ENCODE results near the gene HERC2.

HERC2 gene

DNA sequence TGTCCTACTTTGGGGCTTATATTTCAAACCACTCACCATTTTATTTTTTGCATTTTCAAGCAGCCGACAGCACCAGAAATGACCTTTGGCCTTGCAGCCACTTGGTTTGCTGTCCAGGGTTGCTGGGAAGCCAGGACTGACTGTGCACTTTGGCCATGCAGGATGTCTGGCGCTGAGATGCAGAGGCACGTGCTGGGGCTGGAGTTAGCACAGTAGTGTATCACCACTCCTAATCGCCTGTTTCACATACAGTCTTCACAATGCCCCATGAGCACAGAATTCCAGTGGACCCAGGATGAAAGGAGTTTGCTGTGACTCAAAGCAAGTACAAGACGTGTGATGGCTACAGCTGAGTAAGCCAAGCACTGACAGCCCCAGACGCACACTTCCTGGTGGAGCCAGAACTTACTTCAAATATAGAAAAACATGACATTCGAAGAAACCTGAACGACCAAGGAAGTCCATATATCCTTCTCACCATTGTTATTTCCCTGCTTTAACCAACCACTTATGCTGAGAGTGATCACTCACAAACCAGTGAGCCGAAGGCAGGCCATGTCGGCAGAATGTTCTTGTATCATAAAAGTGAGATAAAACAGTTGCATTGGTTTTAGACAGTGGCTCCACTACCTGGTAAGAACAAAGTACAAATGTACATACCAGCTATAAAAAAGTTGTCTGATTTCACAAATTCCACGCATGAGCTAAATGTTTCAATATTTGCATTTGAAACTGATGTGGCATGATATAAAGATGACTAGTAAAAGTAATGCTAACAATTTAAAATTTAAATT lies 238.9 kb downstream of the HERC2 start:
- no peak for TF ChIP-seq Cebpa-rat (IDR thresholded peaks at IDR 0.05)
- H3K4me2 ChIP-seq = peak overlapping the region; percentile 24; the same call in 1 of the 2 replicates
- H4K20me1 ChIP-seq = no peaks in the 10 kb centered on the region
- H3K4me3 ChIP-seq = no peak overlapping the region
- no peak overlapping the region for H3K27ac ChIP-seq
- H3K9ac ChIP-seq = no peak overlapping the region
- H3K9me3 ChIP-seq = peaks cover 7% of the 10 kb centered on the region; the same call in 1 of the 2 replicates
- H3K4me1 ChIP-seq = peaks cover 12% of the 10 kb centered on the region
- no peaks in the 10 kb centered on the region for H3K36me3 ChIP-seq
- no peaks in the 10 kb centered on the region for H3K27me3 ChIP-seq

DNA sequence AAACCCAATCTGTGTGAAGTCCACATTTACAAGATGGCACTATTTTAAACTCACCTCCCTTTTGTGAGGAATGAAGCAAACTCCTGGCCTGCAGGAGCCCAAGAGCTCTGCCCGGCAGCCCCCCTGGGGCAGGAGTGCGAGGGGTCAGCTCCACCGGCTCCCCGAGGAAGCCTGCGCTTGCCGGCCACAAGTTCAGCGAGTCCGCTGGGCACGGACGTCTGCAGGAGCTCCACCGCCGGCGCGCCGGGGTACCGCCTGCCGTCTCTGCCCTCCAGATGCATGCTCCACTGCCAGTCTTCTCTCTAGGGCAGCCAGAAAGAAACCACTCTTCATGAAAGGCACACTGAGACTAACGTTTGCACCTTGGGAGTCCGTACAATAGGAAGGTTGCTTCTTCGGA lies 240.4 kb downstream of the HERC2 start:
- no peak overlapping the region for H3K9ac ChIP-seq
- H3K4me3 ChIP-seq = no peak overlapping the region
- H3K9me3 ChIP-seq = peaks cover 7% of the 10 kb centered on the region; the same call in 1 of the 2 replicates
- no peak overlapping the region for H3K4me2 ChIP-seq
- no peaks in the 10 kb centered on the region for H3K27me3 ChIP-seq
- H3K4me1 ChIP-seq = peaks cover 7% of the 10 kb centered on the region
- H4K20me1 ChIP-seq = no peaks in the 10 kb centered on the region
- H3K36me3 ChIP-seq = no peaks in the 10 kb centered on the region
- no peak overlapping the region for H3K27ac ChIP-seq
- TF ChIP-seq Cebpa-rat (IDR thresholded peaks at IDR 0.05) = no peak

DNA sequence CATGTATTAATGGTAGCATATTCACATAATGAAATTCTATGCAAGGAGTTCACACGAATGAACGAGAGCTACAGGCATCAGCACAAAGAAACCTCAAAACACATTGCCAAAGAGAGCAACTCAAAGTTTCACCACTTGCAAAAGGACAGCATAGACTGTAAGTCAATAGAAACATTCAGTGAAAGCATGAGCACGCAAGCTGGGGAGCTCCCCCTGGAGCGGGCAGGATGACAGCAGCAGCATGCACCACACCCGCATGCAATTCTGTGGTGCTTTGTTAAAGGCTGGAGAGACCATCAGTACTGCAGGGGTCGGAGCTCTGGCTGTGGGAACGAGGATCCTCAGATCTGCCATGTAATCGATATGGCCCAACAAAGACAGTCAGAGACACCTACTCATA lies 241.6 kb downstream of the HERC2 start:
- no peak for TF ChIP-seq Cebpa-rat (IDR thresholded peaks at IDR 0.05)
- H3K4me2 ChIP-seq = no peak overlapping the region

DNA sequence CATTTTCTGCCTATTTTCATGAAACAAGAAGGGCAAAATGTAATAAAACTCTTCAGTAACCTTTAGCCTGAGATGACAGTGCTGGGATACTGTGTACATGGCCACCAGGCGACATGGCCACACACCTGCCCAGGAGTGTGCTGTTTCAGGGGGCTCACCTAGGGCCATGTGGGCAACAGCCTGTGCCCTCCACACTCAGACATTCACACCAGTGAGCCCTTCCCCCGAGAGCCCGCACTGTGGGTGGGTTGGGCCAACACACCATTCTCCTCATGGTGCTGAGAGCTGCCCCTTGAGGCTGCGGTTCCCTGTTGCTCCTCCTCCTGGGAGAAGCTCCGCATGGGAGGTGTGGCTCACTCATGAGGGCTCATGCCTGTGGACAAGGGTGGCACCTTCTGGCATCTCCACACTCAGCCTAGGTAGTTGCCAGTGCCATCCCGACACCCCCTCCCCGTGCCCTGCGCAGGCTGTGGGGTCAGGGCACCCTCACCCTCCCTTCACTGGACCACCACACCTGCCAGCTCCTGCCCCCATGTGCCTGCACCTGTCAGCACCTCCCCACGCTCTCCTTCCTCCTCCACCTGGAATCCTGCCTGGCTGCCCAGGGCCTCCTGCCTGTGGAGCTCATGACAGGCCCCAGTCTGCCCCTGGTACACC lies 242.5 kb downstream of the HERC2 start:
- H3K4me3 ChIP-seq = no peak overlapping the region
- no peaks in the 10 kb centered on the region for H3K27me3 ChIP-seq
- TF ChIP-seq Cebpa-rat (IDR thresholded peaks at IDR 0.05) = no peak
- peaks cover 7% of the 10 kb centered on the region for H3K4me1 ChIP-seq
- H3K9me3 ChIP-seq = peaks cover 7% of the 10 kb centered on the region; the same call in 1 of the 2 replicates
- no peak overlapping the region for H3K4me2 ChIP-seq
- H4K20me1 ChIP-seq = no peaks in the 10 kb centered on the region
- H3K27ac ChIP-seq = no peak overlapping the region
- H3K9ac ChIP-seq = no peak overlapping the region
- H3K36me3 ChIP-seq = no peaks in the 10 kb centered on the region

More for the DNA sequence above, 241.6 kb downstream of the HERC2 start:
- Histone ChIP-seq H3K27me3 (no peaks in the 10 kb centered on the region), H3K4me3 (no peak overlapping the region), H4K20me1 (no peaks in the 10 kb centered on the region), H3K9ac (no peak overlapping the region), H3K9me3 (peaks cover 7% of the 10 kb centered on the region; the same call in 1 of the 2 replicates), H3K27ac (no peak overlapping the region), H3K36me3 (no peaks in the 10 kb centered on the region), H3K4me1 (peaks cover 7% of the 10 kb centered on the region)

DNA sequence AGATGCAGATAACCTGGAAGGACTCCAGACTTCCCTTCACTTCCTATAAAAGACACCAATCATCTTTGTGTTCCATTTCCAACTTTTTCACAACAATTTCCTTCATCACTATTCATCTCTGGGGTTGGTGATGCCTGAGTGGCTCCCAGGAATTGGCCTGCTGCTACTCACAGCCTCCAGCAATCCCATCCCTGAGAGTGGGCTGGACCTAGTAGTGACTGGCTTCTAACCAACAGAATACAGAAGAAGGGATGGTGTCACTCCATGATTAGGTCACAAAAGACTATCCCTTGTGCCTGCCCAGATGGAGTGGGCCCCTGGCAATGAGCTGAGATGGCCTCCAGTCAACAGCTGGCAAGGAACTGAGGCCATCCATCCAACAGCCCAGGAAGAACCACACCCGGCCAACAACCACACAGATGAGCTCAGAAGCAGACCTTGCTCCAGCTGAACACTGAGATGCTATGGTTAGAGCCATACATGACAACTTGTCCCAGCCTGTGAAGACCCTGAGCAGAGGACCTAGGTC lies 243.7 kb downstream of the HERC2 start:
- Histone ChIP-seq H3K4me2 (no peak overlapping the region), H3K9me3 (peaks cover 7% of the 10 kb centered on the region; the same call in 1 of the 2 replicates), H3K9ac (no peak overlapping the region), H3K4me1 (peaks cover 6% of the 10 kb centered on the region), H3K27me3 (no peaks in the 10 kb centered on the region), H3K36me3 (no peaks in the 10 kb centered on the region), H3K4me3 (no peak overlapping the region), H4K20me1 (no peaks in the 10 kb centered on the region), H3K27ac (no peak overlapping the region)
- TF ChIP-seq Cebpa-rat (IDR thresholded peaks at IDR 0.05) = no peak

DNA sequence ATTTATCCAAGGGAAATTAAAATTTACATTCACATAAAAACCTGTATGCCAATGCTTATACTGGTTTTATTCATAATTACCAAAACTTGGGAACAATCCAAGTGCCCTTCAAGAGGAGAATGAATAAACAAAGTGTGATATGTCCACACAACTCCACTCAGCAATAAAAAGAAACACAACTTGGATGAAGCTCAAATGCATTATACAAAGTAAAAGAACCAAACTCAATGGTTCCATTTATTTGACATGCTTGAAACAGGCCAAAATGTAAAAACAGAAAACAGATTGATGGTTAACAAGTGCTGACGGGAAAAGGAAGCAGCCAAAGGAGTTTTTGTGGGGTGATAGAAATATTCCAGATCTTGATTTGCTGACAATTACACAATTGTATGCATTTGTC lies 246.4 kb downstream of the HERC2 start:
- H3K4me1 ChIP-seq = no peaks in the 10 kb centered on the region
- TF ChIP-seq Cebpa-rat (IDR thresholded peaks at IDR 0.05) = no peak
- H3K27me3 ChIP-seq = no peaks in the 10 kb centered on the region
- no peak overlapping the region for H3K4me3 ChIP-seq
- no peaks in the 10 kb centered on the region for H4K20me1 ChIP-seq
- no peaks in the 10 kb centered on the region for H3K9me3 ChIP-seq
- H3K4me2 ChIP-seq = no peak overlapping the region
- no peak overlapping the region for H3K27ac ChIP-seq
- H3K9ac ChIP-seq = no peak overlapping the region
- H3K36me3 ChIP-seq = no peaks in the 10 kb centered on the region

DNA sequence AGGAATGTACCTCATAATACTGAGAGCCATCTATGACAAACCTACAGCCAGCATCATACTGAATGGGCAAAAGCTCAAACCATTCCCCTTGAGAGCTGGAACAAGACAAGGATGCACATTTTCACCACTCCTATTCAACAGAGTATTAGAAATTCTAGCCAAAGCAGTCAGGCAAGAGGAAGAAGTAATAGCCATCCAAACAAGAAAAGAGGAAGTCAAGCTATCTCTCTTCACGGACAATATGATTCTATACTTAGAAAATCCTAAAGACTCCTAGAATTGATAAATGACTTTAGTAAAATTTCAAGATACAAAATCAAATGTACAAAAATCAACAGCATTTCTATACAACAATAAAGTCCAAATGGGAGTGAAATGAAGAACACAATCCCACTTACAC lies 253.0 kb downstream of the HERC2 start:
- no peak overlapping the region for H3K9ac ChIP-seq
- no peaks in the 10 kb centered on the region for H4K20me1 ChIP-seq
- no peaks in the 10 kb centered on the region for H3K36me3 ChIP-seq
- H3K4me3 ChIP-seq = no peak overlapping the region
- H3K4me2 ChIP-seq = no peak overlapping the region
- no peak for TF ChIP-seq Cebpa-rat (IDR thresholded peaks at IDR 0.05)
- no peak overlapping the region for H3K27ac ChIP-seq
- no peaks in the 10 kb centered on the region for H3K27me3 ChIP-seq
- H3K9me3 ChIP-seq = peaks cover 6% of the 10 kb centered on the region; the same call in 1 of the 2 replicates
- no peaks in the 10 kb centered on the region for H3K4me1 ChIP-seq

DNA sequence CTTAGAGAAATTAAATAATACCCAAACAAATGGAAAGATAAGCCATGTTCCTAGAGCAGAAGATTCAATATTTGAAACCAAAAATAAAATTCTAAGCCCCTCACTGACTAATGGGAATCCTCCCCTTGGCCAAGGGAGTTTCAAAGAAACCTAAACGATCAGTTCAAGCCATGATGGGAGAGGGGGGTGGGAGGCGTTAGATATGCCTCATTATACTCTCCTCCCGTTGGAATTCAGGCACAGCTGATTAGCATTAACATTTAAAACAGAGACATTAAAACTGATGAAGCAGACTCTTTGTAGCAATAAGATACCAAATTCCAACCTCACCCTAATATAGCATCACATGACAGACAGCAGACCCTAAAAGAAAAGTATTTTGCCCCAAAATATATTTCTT lies 255.7 kb downstream of the HERC2 start:
- no peak overlapping the region for H3K9ac ChIP-seq
- H3K27me3 ChIP-seq = no peaks in the 10 kb centered on the region
- H3K36me3 ChIP-seq = no peaks in the 10 kb centered on the region
- H3K9me3 ChIP-seq = peaks cover 16% of the 10 kb centered on the region; the same call in 1 of the 2 replicates
- TF ChIP-seq Cebpa-rat (IDR thresholded peaks at IDR 0.05) = no peak
- H3K27ac ChIP-seq = no peak overlapping the region
- no peak overlapping the region for H3K4me2 ChIP-seq
- no peak overlapping the region for H3K4me3 ChIP-seq
- no peaks in the 10 kb centered on the region for H4K20me1 ChIP-seq
- no peaks in the 10 kb centered on the region for H3K4me1 ChIP-seq
